Measurements from ENCODE around the gene CPA1.
"Not testable (repeated sequence)": the region's sequence is repeated elsewhere in the genome, so short reads cannot be mapped to it uniquely, and the experiment has no call there.

CPA1 gene

GRCh38 chr7:130367836-130368746, 12.2 kb upstream of the CPA1 start:
- Histone ChIP-seq H3K9ac (ENCODE audit: low read length) (no peak overlapping the region), H3K4me3 (ENCODE audit: low read length) (no peak overlapping the region), H3K4me1 (ENCODE audit: control insufficient read depth, insufficient read depth, low read length) (peaks cover 18% of the 10 kb centered on the region), H3K36me3 (ENCODE audit: control insufficient read depth, insufficient read depth, low read length) (no peaks in the 10 kb centered on the region), H3K27me3 (ENCODE audit: control insufficient read depth, insufficient read depth, low read length) (no peaks in the 10 kb centered on the region), H3K9me3 (ENCODE audit: control insufficient read depth, low read length) (no peaks in the 10 kb centered on the region)

- H3K9ac ChIP-seq (ENCODE audit: low read length) = no peak overlapping the region
- H3K27me3 ChIP-seq (ENCODE audit: control insufficient read depth, insufficient read depth, low read length) = no peaks in the 10 kb centered on the region
- H3K4me1 ChIP-seq (ENCODE audit: control insufficient read depth, insufficient read depth, low read length) = peaks cover 30% of the 10 kb centered on the region
- no peaks in the 10 kb centered on the region for H3K36me3 ChIP-seq (ENCODE audit: control insufficient read depth, insufficient read depth, low read length)
- H3K4me3 ChIP-seq (ENCODE audit: low read length) = no peak overlapping the region
- no peaks in the 10 kb centered on the region for H3K9me3 ChIP-seq (ENCODE audit: control insufficient read depth, low read length)
Observed at GRCh38 chr7:130369110-130369711, 11.1 kb upstream of the CPA1 start.

- Histone ChIP-seq H3K4me1 (ENCODE audit: control insufficient read depth, insufficient read depth, low read length) (peaks cover 32% of the 10 kb centered on the region), H3K4me3 (ENCODE audit: low read length) (no peak overlapping the region), H3K27me3 (ENCODE audit: control insufficient read depth, insufficient read depth, low read length) (no peaks in the 10 kb centered on the region), H3K9ac (ENCODE audit: low read length) (no peak overlapping the region), H3K9me3 (ENCODE audit: control insufficient read depth, low read length) (no peaks in the 10 kb centered on the region), H3K36me3 (ENCODE audit: control insufficient read depth, insufficient read depth, low read length) (no peaks in the 10 kb centered on the region)
Observed at GRCh38 chr7:130369831-130370550, 10.3 kb upstream of the CPA1 start.

GRCh38 chr7:130371046-130371445, 9.2 kb upstream of the CPA1 start:
- H3K4me1 ChIP-seq (ENCODE audit: control insufficient read depth, insufficient read depth, low read length) = peaks cover 32% of the 10 kb centered on the region
- H3K9me3 ChIP-seq (ENCODE audit: control insufficient read depth, low read length) = no peaks in the 10 kb centered on the region
- H3K9ac ChIP-seq (ENCODE audit: low read length) = no peak overlapping the region
- no peaks in the 10 kb centered on the region for H3K27me3 ChIP-seq (ENCODE audit: control insufficient read depth, insufficient read depth, low read length)
- no peaks in the 10 kb centered on the region for H3K36me3 ChIP-seq (ENCODE audit: control insufficient read depth, insufficient read depth, low read length)
- no peak overlapping the region for H3K4me3 ChIP-seq (ENCODE audit: low read length)

DNA sequence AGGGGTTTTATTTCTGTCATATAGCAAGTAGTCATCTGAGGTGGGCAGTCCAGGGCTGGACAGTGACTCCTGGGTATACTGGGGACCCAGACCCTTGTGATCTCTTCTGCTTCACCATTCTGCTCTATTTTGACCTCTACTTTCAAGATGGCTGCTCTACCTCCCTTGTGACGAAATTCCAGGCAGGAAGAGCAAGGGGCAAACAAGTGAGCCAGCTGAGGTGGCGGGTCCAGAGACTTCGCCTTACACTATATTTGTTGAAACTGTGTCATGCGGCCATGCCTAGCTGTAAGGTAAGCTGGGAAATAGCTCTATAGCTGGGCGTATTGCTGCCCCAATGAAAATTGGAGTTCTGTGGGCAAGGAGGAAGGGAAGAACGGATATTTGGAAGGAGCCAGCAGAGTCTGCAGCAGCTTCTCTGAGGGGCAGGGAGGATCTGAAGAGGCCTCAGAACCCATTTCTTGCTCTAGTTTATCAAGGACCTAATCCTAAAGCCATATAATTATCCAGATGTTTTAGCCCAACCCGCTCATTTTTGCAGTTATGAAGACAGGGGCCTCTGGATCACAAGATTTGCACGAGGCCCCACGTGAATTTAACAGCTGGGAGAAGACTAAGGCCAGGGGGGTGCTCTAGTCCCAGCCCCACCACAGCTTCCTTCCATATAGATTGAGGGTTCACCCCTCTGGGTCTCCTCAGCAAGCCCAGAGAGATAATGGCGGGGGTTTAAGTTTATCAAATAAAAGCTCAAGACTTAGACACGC, 7.7 kb upstream of the CPA1 start:
- no peak overlapping the region for H3K4me3 ChIP-seq (ENCODE audit: low read length)
- H3K4me1 ChIP-seq (ENCODE audit: control insufficient read depth, insufficient read depth, low read length) = peaks cover 32% of the 10 kb centered on the region
- H3K27me3 ChIP-seq (ENCODE audit: control insufficient read depth, insufficient read depth, low read length) = no peaks in the 10 kb centered on the region
- no peaks in the 10 kb centered on the region for H3K9me3 ChIP-seq (ENCODE audit: control insufficient read depth, low read length)
- H3K9ac ChIP-seq (ENCODE audit: low read length) = no peak overlapping the region
- H3K36me3 ChIP-seq (ENCODE audit: control insufficient read depth, insufficient read depth, low read length) = no peaks in the 10 kb centered on the region

GRCh38 chr7:130374507-130374906, 5.8 kb upstream of the CPA1 start:
- Histone ChIP-seq H3K27me3 (ENCODE audit: control insufficient read depth, insufficient read depth, low read length) (no peaks in the 10 kb centered on the region), H3K4me3 (ENCODE audit: low read length) (no peak overlapping the region), H3K36me3 (ENCODE audit: control insufficient read depth, insufficient read depth, low read length) (no peaks in the 10 kb centered on the region), H3K9me3 (ENCODE audit: control insufficient read depth, low read length) (no peaks in the 10 kb centered on the region), H3K4me1 (ENCODE audit: control insufficient read depth, insufficient read depth, low read length) (peaks cover 27% of the 10 kb centered on the region), H3K9ac (ENCODE audit: low read length) (peak overlapping the region; percentile 38)

GRCh38 chr7:130376461-130376860, 3.8 kb upstream of the CPA1 start:
- not testable (repeated sequence) for H3K9me3 ChIP-seq (ENCODE audit: control insufficient read depth, low read length); H3K4me3 ChIP-seq (ENCODE audit: low read length); H3K27me3 ChIP-seq (ENCODE audit: control insufficient read depth, insufficient read depth, low read length); H3K36me3 ChIP-seq (ENCODE audit: control insufficient read depth, insufficient read depth, low read length); H3K9ac ChIP-seq (ENCODE audit: low read length)
- H3K4me1 ChIP-seq (ENCODE audit: control insufficient read depth, insufficient read depth, low read length) = peaks cover 28% of the 10 kb centered on the region

DNA sequence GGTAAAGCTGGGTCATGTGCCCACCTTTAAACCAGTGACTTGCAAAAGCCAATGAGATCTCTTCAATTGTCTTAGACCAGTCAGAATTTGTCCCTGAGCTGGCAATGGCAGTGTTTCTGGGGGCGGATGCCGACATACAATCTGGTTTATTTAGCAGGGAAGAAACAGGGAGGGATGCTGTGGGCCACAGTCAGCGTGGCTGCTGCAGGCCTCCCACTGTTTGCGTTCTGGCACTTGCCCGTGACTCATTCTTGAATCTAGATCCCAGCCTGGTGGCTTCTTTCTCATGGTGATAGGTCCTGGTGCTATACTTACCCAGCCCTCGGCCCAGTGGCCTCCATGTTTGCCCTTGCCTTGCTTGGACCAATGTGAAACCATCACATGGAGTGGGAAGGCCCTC, 3.1 kb upstream of the CPA1 start:
- H3K9ac ChIP-seq (ENCODE audit: low read length) = no peak overlapping the region
- H3K9me3 ChIP-seq (ENCODE audit: control insufficient read depth, low read length) = no peaks in the 10 kb centered on the region
- no peaks in the 10 kb centered on the region for H3K36me3 ChIP-seq (ENCODE audit: control insufficient read depth, insufficient read depth, low read length)
- no peak overlapping the region for H3K4me3 ChIP-seq (ENCODE audit: low read length)
- H3K27me3 ChIP-seq (ENCODE audit: control insufficient read depth, insufficient read depth, low read length) = no peaks in the 10 kb centered on the region
- H3K4me1 ChIP-seq (ENCODE audit: control insufficient read depth, insufficient read depth, low read length) = peaks cover 28% of the 10 kb centered on the region

GRCh38 chr7:130379019-130379418, 1.3 kb upstream of the CPA1 start:
- no peaks in the 10 kb centered on the region for H3K27me3 ChIP-seq (ENCODE audit: control insufficient read depth, insufficient read depth, low read length)
- peaks cover 13% of the 10 kb centered on the region for H3K4me1 ChIP-seq (ENCODE audit: control insufficient read depth, insufficient read depth, low read length)
- no peak overlapping the region for H3K4me3 ChIP-seq (ENCODE audit: low read length)
- no peaks in the 10 kb centered on the region for H3K36me3 ChIP-seq (ENCODE audit: control insufficient read depth, insufficient read depth, low read length)
- H3K9ac ChIP-seq (ENCODE audit: low read length) = no peak overlapping the region
- no peaks in the 10 kb centered on the region for H3K9me3 ChIP-seq (ENCODE audit: control insufficient read depth, low read length)

- H3K4me3 ChIP-seq (ENCODE audit: low read length) = no peak overlapping the region
- H3K9ac ChIP-seq (ENCODE audit: low read length) = no peak overlapping the region
- H3K27me3 ChIP-seq (ENCODE audit: control insufficient read depth, insufficient read depth, low read length) = no peaks in the 10 kb centered on the region
- H3K9me3 ChIP-seq (ENCODE audit: control insufficient read depth, low read length) = no peaks in the 10 kb centered on the region
- H3K36me3 ChIP-seq (ENCODE audit: control insufficient read depth, insufficient read depth, low read length) = no peaks in the 10 kb centered on the region
- peaks cover 8% of the 10 kb centered on the region for H3K4me1 ChIP-seq (ENCODE audit: control insufficient read depth, insufficient read depth, low read length)
Observed at GRCh38 chr7:130379532-130379920, 768 bp upstream of the CPA1 start.

DNA sequence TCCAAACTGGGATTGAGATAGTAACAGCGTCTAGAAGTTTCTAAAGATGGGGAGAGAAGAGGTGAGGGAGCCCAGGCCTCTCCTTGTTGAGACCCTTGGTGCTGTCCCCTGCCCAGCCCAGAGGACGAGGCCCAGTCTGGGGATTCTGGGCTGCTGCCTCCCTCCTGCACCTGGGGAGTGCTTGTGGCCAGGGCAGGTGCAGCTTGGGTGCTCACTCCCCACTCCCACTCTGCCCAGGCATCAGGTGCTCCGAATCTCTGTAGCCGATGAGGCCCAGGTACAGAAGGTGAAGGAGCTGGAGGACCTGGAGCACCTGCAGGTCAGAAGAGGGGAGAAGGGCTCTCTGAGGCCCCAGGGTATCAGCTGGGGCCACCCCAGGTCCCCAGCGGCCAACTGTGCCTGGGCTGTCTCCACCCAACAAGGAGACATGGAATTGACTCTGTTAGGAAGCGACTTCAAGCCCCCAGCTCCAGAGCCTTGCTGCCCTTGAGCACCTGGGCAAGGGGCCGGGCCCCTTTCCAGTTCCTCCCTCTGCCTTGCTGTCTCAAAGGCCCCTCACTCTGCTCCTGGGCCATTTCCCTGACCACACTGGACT, 664 bp downstream of the CPA1 start:
- Histone ChIP-seq H3K4me1 (ENCODE audit: control insufficient read depth, insufficient read depth, low read length) (peaks cover 8% of the 10 kb centered on the region), H3K9me3 (ENCODE audit: control insufficient read depth, low read length) (no peaks in the 10 kb centered on the region), H3K27me3 (ENCODE audit: control insufficient read depth, insufficient read depth, low read length) (no peaks in the 10 kb centered on the region), H3K9ac (ENCODE audit: low read length) (no peak overlapping the region), H3K36me3 (ENCODE audit: control insufficient read depth, insufficient read depth, low read length) (no peaks in the 10 kb centered on the region), H3K4me3 (ENCODE audit: low read length) (no peak overlapping the region)

Data from mucosa of stomach (tissue), 1 donor.